ENCODE measurements around the gene AKR1C8. TPM values are rescaled to one million over a fixed set of nuclear protein-coding genes. Genes with fewer than 3 reads are reported as not detected.

Gene AKR1C8
- total and polyA plus RNA-seq, 2 of the 13 experiments (the other 11 are each of a cell fraction or from before 2014, with no cell fraction given), result 0.12 TPM; not detected in 1

- no peak for TF ChIP-seq ZNF740 (CRISPR knock-in tag; IDR thresholded peaks at IDR 0.05)
- TF ChIP-seq THAP7 (CRISPR knock-in tag; IDR thresholded peaks at IDR 0.05), result no peak
- no peak for TF ChIP-seq ZNF124 (CRISPR knock-in tag; IDR thresholded peaks at IDR 0.05)
- TF ChIP-seq MAFG (CRISPR knock-in tag; IDR thresholded peaks at IDR 0.05), result no peak
- TF ChIP-seq ZNF281 (CRISPR knock-in tag; IDR thresholded peaks at IDR 0.05; ENCODE audit: borderline replicate concordance), result peak; percentile 44; the same call in 1 of the 2 replicates
- TF ChIP-seq MAX (IDR thresholded peaks at IDR 0.05), result peak; percentile 80
- no peak for TF ChIP-seq NONO (IDR thresholded peaks at IDR 0.05)
- TF ChIP-seq NONO (CRISPR knock-in tag; conservative IDR thresholded peaks at IDR 0.05), result no peak
- no peak for TF ChIP-seq ZBTB7A (CRISPR knock-in tag; IDR thresholded peaks at IDR 0.05)
- peak; percentile 55; the same call in 1 of the 2 replicates for TF ChIP-seq ATF2 (CRISPR knock-in tag; IDR thresholded peaks at IDR 0.05)
- TF ChIP-seq THRA (CRISPR knock-in tag; IDR thresholded peaks at IDR 0.05; ENCODE audit: borderline replicate concordance), result peak; percentile 33; the same call in 1 of the 2 replicates
- TF ChIP-seq ARID2 (CRISPR knock-in tag; IDR thresholded peaks at IDR 0.05; ENCODE audit: borderline replicate concordance), result no peak
- no peak for TF ChIP-seq PRMT3 (CRISPR knock-in tag; IDR thresholded peaks at IDR 0.05; ENCODE audit: borderline replicate concordance, low read depth)
- TF ChIP-seq ZNF788 (CRISPR knock-in tag; IDR thresholded peaks at IDR 0.05; ENCODE audit: borderline replicate concordance), result peak; percentile 79; the same call in 1 of the 2 replicates
- TF ChIP-seq ZNF143 (CRISPR knock-in tag; IDR thresholded peaks at IDR 0.05), result no peak
- no peak for TF ChIP-seq AGO1 (IDR thresholded peaks at IDR 0.05; ENCODE audit: low read depth, low read length, poor library complexity, severe bottlenecking)
- TF ChIP-seq ZNF558 (CRISPR knock-in tag; IDR thresholded peaks at IDR 0.05; ENCODE audit: borderline replicate concordance), result no peak
- TF ChIP-seq ZBTB2 (CRISPR knock-in tag; IDR thresholded peaks at IDR 0.05; ENCODE audit: low read depth), result no peak
- no peak for TF ChIP-seq ZNF629 (CRISPR knock-in tag; conservative IDR thresholded peaks at IDR 0.05)
- TF ChIP-seq SP1 (IDR thresholded peaks at IDR 0.05), result no peak
- TF ChIP-seq SP1 (CRISPR knock-in tag; IDR thresholded peaks at IDR 0.05), result no peak
Measured at GRCh38 chr10:5234106-5234860, 49.3 kb upstream of the AKR1C8 start (continued).

Data from HepG2 (cell line).